GM21390 (cell line): ENCODE data around the gene KLHL10.
A peak's percentile ranks its signal among the peaks of the same experiment; 100 is the strongest.

Experiments used
- ATAC-seq: cut with Tn5 transposase; IDR thresholded peaks from one replicate; pipeline ENCODE4 v1.9.1; 2021; ENCODE audit not compliant: unreplicated experiment

Gene KLHL10

GRCh38 chr17:41837761-41838538 is at the start of gene KLHL10:
Gene KLHL10, plus strand, starts transcription at chr17:41837825. Its CDS starts 108 bp downstream, at chr17:41837933.
- no peak for ATAC-seq

GRCh38 chr17:41792845-41793783 is 44.5 kb upstream of the KLHL10 start:
- ATAC-seq = no peak

- no peak for ATAC-seq
Observed at GRCh38 chr17:41793784-41794539, 43.7 kb upstream of the KLHL10 start.

GRCh38 chr17:41794540-41794975 is 43.1 kb upstream of the KLHL10 start:
- no peak for ATAC-seq

- no peak for ATAC-seq
Observed at GRCh38 chr17:41796121-41796895, 41.3 kb upstream of the KLHL10 start.

- ATAC-seq = no peak
Observed at GRCh38 chr17:41797377-41797776, 40.2 kb upstream of the KLHL10 start.

- ATAC-seq = no peak
Observed at GRCh38 chr17:41799366-41799765, 38.3 kb upstream of the KLHL10 start.

GRCh38 chr17:41800601-41801373 is 36.8 kb upstream of the KLHL10 start:
- no peak for ATAC-seq

- ATAC-seq = no peak
Observed at GRCh38 chr17:41801374-41802271, 36.0 kb upstream of the KLHL10 start.

- no peak for ATAC-seq
Observed at GRCh38 chr17:41803049-41804020, 34.3 kb upstream of the KLHL10 start.

- no peak for ATAC-seq
Observed at GRCh38 chr17:41806685-41807445, 30.8 kb upstream of the KLHL10 start.

- ATAC-seq = no peak
Observed at GRCh38 chr17:41810659-41811548, 26.7 kb upstream of the KLHL10 start.

GRCh38 chr17:41811549-41812380 is 25.9 kb upstream of the KLHL10 start, which contains the start of gene P3H4:
Gene P3H4, minus strand, starts transcription at chr17:41811949. Its CDS starts 34 bp downstream, at chr17:41811915.
- ATAC-seq = peak; percentile 64

- no peak for ATAC-seq
Observed at GRCh38 chr17:41812381-41813151, 25.1 kb upstream of the KLHL10 start, which contains the start of gene FKBP10. Gene FKBP10, plus strand, starts transcription at chr17:41813004. Its CDS starts 31 bp downstream, at chr17:41813035.
